Epithelial cell of esophagus (primary cell): ENCODE data around the gene ARID5B.

Experiments
- DNase-seq: peaks from one replicate; pipeline ENCODE4 v3.0.0; 2010; ENCODE audit warnings: low read depth
- H3K4me3 ChIP-seq: 2 replicates; pipeline ENCODE4 v1.5.1; 2011; ENCODE audit warnings: mild to moderate bottlenecking, low read length, control low read depth
- TF ChIP-seq, protein P1 (sequence below): IDR thresholded peaks from 2 replicates; pipeline ENCODE4 v1.5.1; 2011; ENCODE audit warnings: low read depth, mild to moderate bottlenecking, low read length, control low read depth, inconsistent platforms; ENCODE audit not compliant: insufficient read depth; ENCODE audit errors: missing control alignments

ARID5B gene

DNA sequence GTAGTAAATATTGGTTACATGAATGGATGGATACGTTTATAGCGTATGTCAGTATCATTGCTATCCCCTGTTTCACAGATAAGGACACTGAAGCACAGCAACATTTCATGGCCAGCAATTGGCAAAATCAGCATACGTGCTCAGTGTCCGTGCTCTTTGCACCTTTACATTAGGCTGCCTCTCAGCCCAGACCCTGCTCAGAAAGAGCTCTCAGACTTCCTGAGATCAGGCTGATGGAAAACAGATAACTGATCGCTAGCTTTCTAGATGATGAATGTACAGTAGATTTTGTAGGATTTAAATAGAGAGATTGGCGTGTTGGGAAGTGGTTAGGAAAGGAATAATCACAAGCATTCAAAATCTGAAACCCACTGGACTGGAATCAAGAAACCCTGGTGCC, 106.7 kb downstream of the ARID5B start:
- H3K4me3 ChIP-seq = no peak overlapping the region
- no peak for DNase-seq
- TF ChIP-seq, protein P1, sequence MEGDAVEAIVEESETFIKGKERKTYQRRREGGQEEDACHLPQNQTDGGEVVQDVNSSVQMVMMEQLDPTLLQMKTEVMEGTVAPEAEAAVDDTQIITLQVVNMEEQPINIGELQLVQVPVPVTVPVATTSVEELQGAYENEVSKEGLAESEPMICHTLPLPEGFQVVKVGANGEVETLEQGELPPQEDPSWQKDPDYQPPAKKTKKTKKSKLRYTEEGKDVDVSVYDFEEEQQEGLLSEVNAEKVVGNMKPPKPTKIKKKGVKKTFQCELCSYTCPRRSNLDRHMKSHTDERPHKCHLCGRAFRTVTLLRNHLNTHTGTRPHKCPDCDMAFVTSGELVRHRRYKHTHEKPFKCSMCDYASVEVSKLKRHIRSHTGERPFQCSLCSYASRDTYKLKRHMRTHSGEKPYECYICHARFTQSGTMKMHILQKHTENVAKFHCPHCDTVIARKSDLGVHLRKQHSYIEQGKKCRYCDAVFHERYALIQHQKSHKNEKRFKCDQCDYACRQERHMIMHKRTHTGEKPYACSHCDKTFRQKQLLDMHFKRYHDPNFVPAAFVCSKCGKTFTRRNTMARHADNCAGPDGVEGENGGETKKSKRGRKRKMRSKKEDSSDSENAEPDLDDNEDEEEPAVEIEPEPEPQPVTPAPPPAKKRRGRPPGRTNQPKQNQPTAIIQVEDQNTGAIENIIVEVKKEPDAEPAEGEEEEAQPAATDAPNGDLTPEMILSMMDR = no peak

DNA sequence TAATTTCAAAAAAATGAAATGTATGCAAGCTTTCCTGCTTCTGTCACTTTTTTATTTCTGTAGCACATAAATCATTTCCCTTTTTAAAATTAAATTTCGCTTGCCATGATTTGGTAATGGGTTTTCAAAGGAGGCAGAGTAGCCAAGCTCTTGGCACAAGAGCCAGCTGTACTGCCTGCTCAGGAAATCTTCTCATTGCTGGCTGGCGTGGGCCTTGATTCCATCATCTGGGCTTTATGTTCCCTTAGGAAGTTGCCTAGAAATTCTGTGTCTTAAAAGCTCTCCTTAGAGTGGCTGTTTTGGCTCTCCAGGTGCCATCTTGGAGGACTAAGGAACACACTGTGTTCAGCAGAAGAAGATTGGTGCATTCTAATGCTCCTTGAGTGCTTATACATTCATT, 107.4 kb downstream of the ARID5B start:
- H3K4me3 ChIP-seq = no peak overlapping the region
- TF ChIP-seq, protein P1 = no peak
- DNase-seq = no peak

DNA sequence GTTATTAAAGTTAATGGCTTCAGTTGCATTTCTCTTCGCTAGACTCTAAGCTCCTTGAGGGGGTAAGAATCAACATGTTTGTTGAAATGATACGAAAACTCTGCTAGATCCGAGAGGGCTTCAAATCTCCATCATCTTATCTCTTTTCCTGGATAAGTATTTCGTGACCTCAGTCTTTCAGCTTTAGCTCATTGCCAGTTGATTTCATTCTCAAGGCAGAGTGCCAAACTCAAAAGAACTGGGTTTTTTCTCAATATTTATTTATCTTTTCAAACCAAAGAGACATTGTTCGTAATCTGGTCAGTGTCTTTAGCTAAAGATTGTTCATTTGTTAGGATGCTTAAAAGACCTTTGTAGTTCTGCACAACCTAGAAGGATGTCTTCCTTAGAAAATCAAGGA, 108.9 kb downstream of the ARID5B start:
- DNase-seq = no peak
- no peak overlapping the region for H3K4me3 ChIP-seq
- TF ChIP-seq, protein P1 = no peak

DNA sequence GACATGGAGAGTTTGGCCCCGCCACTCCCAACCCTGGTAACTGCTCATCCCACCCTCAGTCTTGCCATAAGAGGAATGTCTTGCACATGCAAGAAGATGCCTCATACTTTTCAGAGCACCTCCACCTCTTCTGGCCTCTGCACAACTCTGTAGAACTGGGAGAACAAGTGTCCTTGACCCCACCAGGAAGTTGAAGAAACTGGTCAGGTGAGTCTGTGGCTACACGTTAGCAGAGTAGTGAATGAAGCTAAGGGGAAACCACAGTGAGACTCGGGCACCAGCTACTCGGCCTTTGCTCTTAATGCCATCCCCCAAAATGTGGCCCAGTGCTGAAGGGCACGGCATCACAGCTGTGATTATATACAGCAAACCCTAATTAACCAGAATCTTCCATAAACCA, 110.1 kb downstream of the ARID5B start:
- no peak overlapping the region for H3K4me3 ChIP-seq
- TF ChIP-seq, protein P1 = no peak
- peak; percentile 57 for DNase-seq

DNA sequence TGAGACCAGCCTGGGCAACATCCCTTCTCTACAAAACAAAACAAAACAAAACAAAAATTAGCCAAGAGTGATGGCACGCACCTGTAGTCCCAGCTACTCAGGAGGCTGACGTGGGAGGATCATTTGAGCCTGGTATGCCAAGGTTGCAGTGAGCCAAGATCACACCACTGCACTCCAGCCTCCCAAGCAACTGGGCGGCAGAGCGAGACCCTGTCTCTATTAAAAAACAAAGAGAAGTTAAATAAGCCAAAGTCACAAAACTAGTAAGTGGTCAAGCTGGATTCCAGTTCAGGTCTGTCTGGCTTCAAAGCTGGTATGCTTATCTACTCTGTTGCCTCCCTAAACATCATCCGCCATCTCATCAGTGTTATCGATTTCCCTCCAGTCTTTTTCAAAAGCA, 110.8 kb downstream of the ARID5B start:
- TF ChIP-seq, protein P1 = no peak
- DNase-seq = no peak
- no peak overlapping the region for H3K4me3 ChIP-seq

DNA sequence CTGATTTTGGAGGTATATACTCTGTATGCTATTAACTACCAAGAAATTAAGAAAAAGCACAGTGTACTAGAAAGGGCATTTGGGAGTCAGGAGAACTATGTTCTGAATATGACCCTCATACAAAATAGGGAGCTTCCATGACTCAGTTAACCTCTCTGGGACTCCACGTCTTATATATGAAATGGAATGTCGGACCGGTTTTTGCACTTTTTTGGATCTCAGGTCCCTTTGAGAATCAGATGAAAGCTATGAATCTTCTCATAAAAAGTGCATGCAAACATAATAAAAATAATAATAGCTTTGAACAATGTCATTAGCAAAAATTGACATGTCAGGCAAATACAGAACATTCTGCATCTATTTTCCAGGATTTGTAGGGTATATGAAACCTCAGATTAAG, 113.0 kb downstream of the ARID5B start:
- no peak for DNase-seq
- TF ChIP-seq, protein P1 = no peak
- H3K4me3 ChIP-seq = no peak overlapping the region

DNA sequence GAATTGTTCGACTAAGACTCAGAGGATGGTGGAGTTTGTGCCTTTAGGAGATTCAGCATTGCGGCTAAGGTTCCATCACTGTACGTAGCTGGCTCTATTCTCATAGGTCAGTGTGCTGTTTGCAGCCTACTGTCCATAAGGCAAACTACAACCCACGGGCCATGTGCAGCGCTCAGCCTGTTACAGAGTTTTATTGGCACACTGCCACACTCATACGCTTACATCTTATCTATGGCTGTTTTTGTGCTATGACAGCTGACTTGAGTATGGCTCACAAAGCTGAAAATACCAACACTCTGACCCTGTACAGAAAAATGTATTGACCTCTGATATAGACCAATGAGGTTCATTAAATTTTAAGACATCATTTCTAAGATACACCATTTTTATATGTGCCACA, 114.5 kb downstream of the ARID5B start:
- no peak overlapping the region for H3K4me3 ChIP-seq
- TF ChIP-seq, protein P1 = no peak
- no peak for DNase-seq
